C1 segment of cervical spinal cord (tissue), 14 donors: ENCODE data around the gene SLC37A4.
"Not testable (repeated sequence)": the region's sequence is repeated elsewhere in the genome, so short reads cannot be mapped to it uniquely, and the experiment has no call there.

ENCODE experiments used
- DNase-seq, 14 donors: peaks; one replicate each; lab custom pipeline; 2025; lab: John Stamatoyannopoulos, UW

Gene SLC37A4

GRCh38 chr11:119018074-119018938 lies 12.4 kb downstream of the SLC37A4 start, which contains the start of the genes RPS25 and TRAPPC4:
Gene RPS25 (minus strand): TSS chr11:119018343. CDS start chr11:119018284, 59 bp downstream.
Gene TRAPPC4 (plus strand): TSS chr11:119018766. CDS start chr11:119018796, 30 bp downstream.
- DNase-seq: peak; percentile 78 to 100 (median 98)

DNA sequence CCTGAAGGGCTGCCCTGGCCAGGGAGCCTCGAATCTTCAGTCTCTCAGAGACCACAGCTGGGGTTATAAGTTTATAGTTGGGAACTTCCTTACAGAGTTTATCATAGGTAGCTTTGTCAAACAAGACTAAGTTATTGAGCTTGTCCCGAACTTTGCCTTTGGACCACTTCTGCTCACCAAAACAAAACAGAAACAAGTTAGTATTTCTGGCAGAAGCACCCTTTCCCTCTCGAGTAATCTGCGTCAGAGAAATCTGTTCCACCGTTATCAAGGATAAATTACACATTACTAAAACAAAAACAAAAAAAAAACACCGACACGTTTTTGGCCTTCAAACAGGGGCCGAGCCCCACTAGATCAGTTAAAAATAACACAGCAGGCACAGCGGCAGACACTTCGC lies 13.3 kb downstream of the SLC37A4 start:
- DNase-seq: not testable (repeated sequence)

DNA sequence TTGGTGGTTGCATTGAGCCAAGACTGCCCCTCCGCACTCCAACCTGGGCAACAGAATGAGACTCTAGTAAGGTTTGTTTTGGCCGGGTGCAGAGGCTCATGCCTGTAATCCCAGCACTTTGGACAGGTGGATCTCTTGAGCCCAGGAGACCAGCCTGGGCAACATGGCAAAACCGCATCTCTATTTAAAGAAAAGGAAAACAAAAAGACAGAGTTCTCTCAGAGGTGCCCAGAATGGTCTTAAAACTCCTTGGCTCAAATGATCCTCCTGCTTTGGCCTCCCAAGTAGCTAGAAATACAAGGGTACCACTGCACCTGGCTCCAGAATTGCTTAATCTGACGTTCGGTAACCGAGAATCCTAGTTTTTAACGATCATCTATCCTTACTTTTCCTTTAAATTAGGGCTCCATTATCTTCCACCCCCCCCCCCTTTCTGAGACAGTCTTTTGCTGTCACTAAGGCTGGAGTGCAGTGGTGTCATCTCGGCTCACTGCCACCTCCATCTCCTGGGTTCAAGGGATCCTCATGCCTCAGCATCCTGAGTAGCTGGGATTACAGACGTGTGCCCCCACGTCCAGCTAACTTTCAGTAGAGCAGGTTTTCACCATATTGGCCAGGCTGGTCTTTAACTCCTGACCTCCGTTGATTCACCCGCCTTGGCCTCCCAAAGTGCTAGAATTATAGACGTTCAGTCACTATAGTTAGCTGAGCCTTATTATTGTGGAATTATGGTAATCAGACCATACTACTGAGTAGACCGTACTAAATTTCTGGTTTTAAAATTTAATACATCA lies 14.3 kb downstream of the SLC37A4 start:
- DNase-seq: no peak

GRCh38 chr11:119015054-119015611 lies 15.5 kb downstream of the SLC37A4 start:
- DNase-seq: no peak

- no peak for DNase-seq
Observed at GRCh38 chr11:119014209-119014924, 16.3 kb downstream of the SLC37A4 start.

DNA sequence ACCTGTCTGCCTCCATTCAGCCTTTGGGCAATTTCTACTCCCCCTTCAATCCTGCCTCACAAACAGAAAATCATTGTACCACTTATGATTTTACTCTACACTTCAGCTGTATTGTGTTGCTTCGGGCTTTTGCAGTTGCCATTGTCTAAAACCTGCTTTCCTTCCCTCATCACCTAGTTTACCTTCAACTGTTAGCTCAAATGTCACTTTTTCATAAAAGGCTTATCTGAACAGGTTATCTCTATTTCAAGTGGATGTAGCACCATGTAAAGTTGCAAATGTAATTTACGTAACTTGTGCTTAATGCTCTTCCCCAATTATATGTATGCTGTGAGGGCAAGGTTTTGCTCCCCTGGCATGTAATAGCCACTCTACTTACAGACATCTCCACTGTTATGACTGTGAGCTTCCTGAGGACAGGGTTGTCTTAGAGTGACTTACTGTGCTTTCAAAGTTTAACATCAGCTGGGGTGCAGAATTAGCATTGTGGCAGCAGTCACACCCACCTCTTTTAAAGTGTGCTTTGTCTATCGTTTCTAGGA lies 18.0 kb downstream of the SLC37A4 start:
- DNase-seq: no peak

GRCh38 chr11:119011476-119012053 lies 19.1 kb downstream of the SLC37A4 start:
- no peak for DNase-seq

GRCh38 chr11:119006656-119007055 lies 24.0 kb downstream of the SLC37A4 start:
- DNase-seq: no peak

- DNase-seq: no peak
Observed at GRCh38 chr11:119000906-119001305, 29.8 kb downstream of the SLC37A4 start.

DNA sequence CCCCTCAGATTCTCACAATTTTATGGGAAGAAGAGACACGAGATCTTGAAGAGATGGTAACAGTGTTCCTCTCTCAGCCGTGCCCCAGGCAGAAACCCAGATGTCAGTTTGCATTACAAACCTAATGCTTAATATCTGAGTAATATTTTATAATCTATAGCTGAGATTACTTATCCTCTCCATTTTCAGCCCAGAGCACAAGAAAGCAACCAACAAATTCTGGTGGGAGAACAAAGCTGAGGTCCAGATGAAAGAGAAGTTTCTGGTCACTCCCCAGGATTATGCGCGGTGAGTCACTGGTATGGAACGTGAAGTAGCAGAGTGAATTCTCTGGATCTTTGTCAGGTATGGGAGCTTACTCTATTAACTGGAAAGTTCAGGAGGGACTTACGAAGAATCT lies 31.9 kb downstream of the SLC37A4 start:
- no peak for DNase-seq

DNA sequence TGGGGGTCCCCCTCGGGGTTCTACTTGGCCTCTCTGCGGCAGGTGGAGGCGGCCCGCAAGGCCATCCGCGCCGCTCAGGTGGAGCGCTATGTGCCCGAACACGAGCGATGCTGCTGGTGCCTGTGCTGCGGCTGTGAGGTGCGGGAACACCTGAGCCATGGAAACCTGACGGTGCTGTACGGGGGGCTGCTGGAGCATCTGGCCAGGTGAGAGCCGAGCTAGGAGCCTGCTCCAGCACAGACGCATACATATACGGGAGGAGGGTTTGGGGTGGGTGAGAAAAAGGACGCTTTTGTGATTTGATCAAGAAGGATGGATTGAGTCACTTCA lies 32.3 kb downstream of the SLC37A4 start:
- DNase-seq: peak in 1 of 14 donors; percentile 35

DNA sequence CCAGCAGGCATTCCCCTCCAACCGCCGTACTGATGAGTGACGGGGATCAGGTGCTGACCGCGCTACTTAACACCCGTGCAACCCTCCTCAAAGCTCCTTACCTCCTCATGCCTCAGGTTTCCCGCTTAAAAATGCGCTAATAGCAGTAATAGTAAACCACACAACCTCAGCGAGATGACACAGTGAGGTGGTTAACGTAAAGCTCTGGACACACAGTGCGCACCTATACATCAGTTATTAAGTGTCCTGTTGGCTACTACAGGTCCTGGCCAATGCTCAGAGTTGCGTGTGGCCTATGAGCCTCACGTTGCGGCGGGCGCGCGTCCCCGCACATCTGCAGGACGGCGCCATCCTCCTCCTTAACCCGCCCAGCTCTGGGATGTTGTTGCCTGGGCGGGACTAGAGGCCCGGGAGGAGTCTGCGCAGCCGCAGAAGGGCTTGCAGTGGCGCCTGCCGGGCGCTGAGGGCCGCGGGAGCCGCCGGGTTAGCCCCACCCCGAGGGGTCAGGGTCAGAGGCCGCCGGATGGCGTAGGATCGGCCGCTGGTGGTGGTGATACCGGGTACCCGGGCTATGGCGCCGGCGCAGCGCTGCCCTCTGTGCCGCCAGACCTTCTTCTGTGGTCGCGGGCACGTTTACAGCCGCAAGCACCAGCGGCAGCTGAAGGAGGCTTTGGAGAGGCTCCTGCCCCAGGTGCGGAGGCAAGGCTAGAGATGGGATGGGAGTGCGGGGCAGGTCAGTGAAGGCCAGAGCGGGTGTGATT lies 32.9 kb downstream of the SLC37A4 start, which contains the start of gene CENATAC:
CENATAC (plus strand) TSS at position 512 of the 761 bp plus-strand sequence; CDS start at position 572, 60 bp downstream.
- peak; percentile 35 to 96 (median 92) for DNase-seq

DNA sequence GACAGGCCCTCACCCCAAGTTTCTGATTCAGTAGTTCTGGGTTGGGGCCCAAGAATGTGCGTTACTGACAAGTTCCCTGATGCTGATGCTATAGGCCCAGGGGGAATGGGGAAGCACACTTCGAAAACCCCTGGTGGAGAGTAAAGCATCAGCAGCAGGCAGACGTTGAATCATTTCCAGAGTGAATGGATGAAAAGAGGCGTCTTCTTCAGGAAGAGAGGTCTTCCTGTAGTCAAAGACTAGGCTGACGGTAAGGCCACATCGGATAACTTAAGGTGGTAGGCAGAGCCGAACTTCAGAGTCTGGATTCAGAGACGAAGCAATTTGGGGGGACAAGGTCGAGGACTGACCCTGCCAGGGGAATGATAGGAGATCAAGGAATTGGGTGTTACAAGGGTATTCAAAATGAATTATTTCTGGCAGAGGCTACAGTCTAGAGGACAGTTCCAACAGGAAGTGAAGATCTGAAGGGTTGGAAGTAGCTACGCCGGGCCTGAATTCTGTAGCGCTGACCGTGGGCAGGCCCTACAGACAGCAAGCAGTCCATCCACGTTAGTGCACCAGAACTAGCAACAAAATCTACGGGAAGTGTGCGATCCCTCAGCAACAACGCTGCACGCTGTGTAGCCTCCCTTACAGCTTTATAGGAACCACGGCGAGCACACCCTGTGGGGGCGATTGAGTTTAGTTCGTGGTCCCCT lies 33.6 kb downstream of the SLC37A4 start:
- DNase-seq: peak in 5 of 14 donors; percentile 22 to 47 (median 31)

- not testable (repeated sequence) for DNase-seq
Observed at GRCh38 chr11:118991486-118992038, 39.1 kb downstream of the SLC37A4 start.

GRCh38 chr11:118988280-118988679 lies 42.4 kb downstream of the SLC37A4 start:
- DNase-seq: no peak

DNA sequence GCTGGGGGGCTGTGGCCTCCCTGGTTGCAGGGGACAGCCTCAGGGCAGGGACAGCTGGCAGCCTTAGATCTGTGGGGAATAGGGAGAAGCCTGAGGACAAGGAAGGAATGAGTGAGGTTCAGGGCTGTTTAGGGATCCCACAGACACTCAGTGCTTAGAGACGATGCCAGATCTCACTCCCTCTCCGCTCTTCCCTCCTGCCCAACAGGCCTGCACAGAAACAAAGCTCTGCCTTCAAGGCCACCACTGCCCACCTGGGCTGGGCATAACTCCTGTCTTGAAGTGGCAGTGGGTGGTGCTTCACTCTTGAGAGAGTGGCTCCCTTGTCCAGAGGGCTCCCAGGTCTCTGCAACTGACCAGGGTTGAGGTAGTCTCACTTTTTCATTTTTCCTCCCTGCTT lies 45.9 kb downstream of the SLC37A4 start:
- no peak for DNase-seq

DNA sequence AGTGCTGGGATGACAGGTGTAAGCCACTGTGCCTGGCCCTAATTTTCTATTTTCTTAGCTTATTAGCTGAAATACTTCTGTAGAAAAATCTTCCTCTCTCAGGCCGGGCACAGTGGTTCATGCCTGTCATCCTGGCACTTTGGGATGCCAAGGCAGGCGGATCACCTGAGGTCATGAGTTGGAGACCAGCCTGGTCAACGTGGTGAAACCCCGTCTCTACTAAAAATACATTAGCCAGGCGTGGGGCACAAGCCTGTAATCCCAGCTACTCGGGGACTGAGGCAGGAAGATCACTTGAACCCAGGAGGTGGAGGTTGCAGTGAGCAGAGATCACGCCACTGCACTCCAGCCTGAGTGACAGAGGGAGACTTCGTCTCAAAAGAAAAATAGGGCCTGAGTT lies 46.3 kb downstream of the SLC37A4 start:
- not testable (repeated sequence) for DNase-seq

DNA sequence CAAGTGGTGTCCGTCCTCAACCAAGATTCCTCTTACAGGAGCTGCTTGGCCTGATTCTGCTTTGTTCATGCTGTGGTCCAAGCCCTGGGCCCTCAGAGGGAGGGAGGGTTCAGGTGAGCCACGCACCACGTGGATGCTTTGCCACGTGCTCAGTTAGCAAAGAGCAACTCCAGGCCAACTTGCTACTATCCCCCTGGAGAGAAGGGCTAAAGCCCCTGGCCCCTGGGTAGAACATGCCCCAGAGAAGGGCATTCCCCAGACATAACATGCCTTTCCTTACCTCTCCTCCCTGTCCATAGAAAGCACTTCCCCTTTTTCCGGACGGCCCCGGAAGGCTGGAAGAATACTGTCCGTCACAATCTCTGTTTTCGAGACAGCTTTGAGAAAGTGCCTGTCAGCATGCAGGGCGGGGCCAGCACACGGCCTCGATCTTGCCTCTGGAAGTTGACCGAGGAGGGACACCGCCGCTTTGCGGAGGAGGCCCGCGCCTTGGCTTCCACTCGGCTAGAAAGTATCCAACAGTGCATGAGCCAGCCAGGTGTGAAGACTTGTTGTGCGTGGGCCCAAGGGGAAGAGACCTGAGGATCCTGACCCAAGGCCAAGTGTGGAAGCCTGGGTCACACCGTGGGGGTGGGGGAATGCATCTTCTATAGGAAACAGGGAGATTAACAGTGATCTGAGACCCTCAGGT lies 50.3 kb downstream of the SLC37A4 start:
- DNase-seq: peak in 3 of 14 donors; percentile 7 to 25 (median 13)
